ENCODE data around the gene PPP1R9A. TPM values are rescaled to one million over a fixed set of nuclear protein-coding genes. Genes with fewer than 3 reads are reported as not detected.
A peak's percentile ranks its signal among the peaks of the same experiment; 100 is the strongest.

Gene PPP1R9A
- total RNA-seq, result 0.79 and 1.0 TPM in 2 replicates

GRCh38 chr7:94907026-94907810 lies at the start of gene PPP1R9A:
Gene PPP1R9A, plus strand, starts transcription at chr7:94907594. Its CDS starts 2,520 bp downstream, at chr7:94910114.
- TF ChIP-seq CTCF (IDR thresholded peaks at IDR 0.05; ENCODE audit: insufficient read depth, low read length, severe bottlenecking), result peak; percentile 31
- FAIRE-seq (no peak), DNase-seq (ENCODE audit: low read depth) (no peak)
- Histone ChIP-seq H3K27me3 (ENCODE audit: control insufficient read depth, insufficient read depth, low read length) (peaks cover 15% of the 10 kb centered on the region), H3K4me3 (ENCODE audit: low read depth, low read length) (peak within 1 kb of the TSS; percentile 35), H3K36me3 (ENCODE audit: control insufficient read depth, insufficient read depth, low read length) (no peaks in the 10 kb centered on the region)

- H3K4me3 ChIP-seq (ENCODE audit: low read depth, low read length), result no peak overlapping the region
- no peak for FAIRE-seq
Measured at GRCh38 chr7:94871132-94871531, 36.3 kb upstream of the PPP1R9A start.

GRCh38 chr7:94873239-94873638 lies 34.2 kb upstream of the PPP1R9A start:
- no peaks in the 10 kb centered on the region for H3K36me3 ChIP-seq (ENCODE audit: control insufficient read depth, insufficient read depth, low read length)
- H3K4me3 ChIP-seq (ENCODE audit: low read depth, low read length), result no peak overlapping the region
- DNase-seq (ENCODE audit: low read depth) (no peak), FAIRE-seq (no peak)
- no peaks in the 10 kb centered on the region for H3K27me3 ChIP-seq (ENCODE audit: control insufficient read depth, insufficient read depth, low read length)
- no peak for TF ChIP-seq CTCF (IDR thresholded peaks at IDR 0.05; ENCODE audit: insufficient read depth, low read length, severe bottlenecking)

More at GRCh38 chr7:94871132-94871531, 36.3 kb upstream of the PPP1R9A start:
- no peaks in the 10 kb centered on the region for H3K36me3 ChIP-seq (ENCODE audit: control insufficient read depth, insufficient read depth, low read length)
- H3K27me3 ChIP-seq (ENCODE audit: control insufficient read depth, insufficient read depth, low read length), result no peaks in the 10 kb centered on the region
- no peak for DNase-seq (ENCODE audit: low read depth)
- TF ChIP-seq CTCF (IDR thresholded peaks at IDR 0.05; ENCODE audit: insufficient read depth, low read length, severe bottlenecking), result no peak

GRCh38 chr7:94874036-94874785 lies 33.2 kb upstream of the PPP1R9A start:
- no peak for TF ChIP-seq CTCF (IDR thresholded peaks at IDR 0.05; ENCODE audit: insufficient read depth, low read length, severe bottlenecking)
- FAIRE-seq, result no peak
- Histone ChIP-seq H3K27me3 (ENCODE audit: control insufficient read depth, insufficient read depth, low read length) (no peaks in the 10 kb centered on the region), H3K36me3 (ENCODE audit: control insufficient read depth, insufficient read depth, low read length) (no peaks in the 10 kb centered on the region), H3K4me3 (ENCODE audit: low read depth, low read length) (no peak overlapping the region)
- no peak for DNase-seq (ENCODE audit: low read depth)

GRCh38 chr7:94875201-94875600 lies 32.2 kb upstream of the PPP1R9A start:
- TF ChIP-seq CTCF (IDR thresholded peaks at IDR 0.05; ENCODE audit: insufficient read depth, low read length, severe bottlenecking), result no peak
- H3K27me3 ChIP-seq (ENCODE audit: control insufficient read depth, insufficient read depth, low read length), result no peaks in the 10 kb centered on the region
- H3K36me3 ChIP-seq (ENCODE audit: control insufficient read depth, insufficient read depth, low read length), result no peaks in the 10 kb centered on the region
- DNase-seq (ENCODE audit: low read depth), result no peak
- no peak for FAIRE-seq
- no peak overlapping the region for H3K4me3 ChIP-seq (ENCODE audit: low read depth, low read length)

All from bronchial epithelial cell (primary cell).